DND-41 (cell line): ENCODE measurements around the gene HIVEP2.

Experiments used
- ATAC-seq: fragments of 200-7000 bp; cut with Tn5 transposase; 3 replicates; pipeline ENCODE4 v1.9.1; 2021; ENCODE audit warnings: low read depth; ENCODE audit not compliant: insufficient read depth
- DNase-seq: peaks from one replicate; pipeline ENCODE4 v3.0.0-alpha.2; 2020
- H2AFZ ChIP-seq: 2 replicates; pipeline ENCODE4 v1.6.0; 2012; ENCODE audit warnings: low read depth, low read length
- H3K27ac ChIP-seq: 2 replicates; pipeline ENCODE4 v1.5.1; 2012; ENCODE audit warnings: low read length, inconsistent platforms
- H3K27me3 ChIP-seq: fragments of 200-600 bp; sonication (generic); 2 replicates; pipeline ENCODE4 v1.6.0; 2012; ENCODE audit warnings: low read length, mild to moderate bottlenecking, inconsistent platforms; ENCODE audit not compliant: insufficient read depth, poor library complexity
- H3K36me3 ChIP-seq: 2 replicates; pipeline ENCODE4 v1.5.1; 2012; ENCODE audit warnings: low read length, inconsistent platforms; ENCODE audit not compliant: insufficient read depth
- H3K4me1 ChIP-seq: 2 replicates; pipeline ENCODE4 v1.5.1; 2012; ENCODE audit warnings: mild to moderate bottlenecking, low read length; ENCODE audit not compliant: insufficient read depth
- H3K4me2 ChIP-seq: 2 replicates; pipeline ENCODE4 v1.6.0; 2012; ENCODE audit warnings: mild to moderate bottlenecking, moderate library complexity, low read length, inconsistent platforms; ENCODE audit not compliant: insufficient read depth
- H3K4me3 ChIP-seq, 2 experiments: fragments of 200-600 bp in 1 of 2; shearing (Covaris generic) in 1 of 2; 2 replicates each; pipeline ENCODE4 v1.5.1; 2012 to 2016; ENCODE audit warnings: inconsistent platforms in 2 of 2, low read length in 2 of 2, mild to moderate bottlenecking in 2 of 2, low read depth in 1 of 2, moderate library complexity in 1 of 2
- H3K79me2 ChIP-seq: 2 replicates; pipeline ENCODE4 v1.6.0; 2012; ENCODE audit warnings: low read length, inconsistent platforms; ENCODE audit not compliant: insufficient read depth
- H3K9ac ChIP-seq: 2 replicates; pipeline ENCODE4 v1.6.0; 2012; ENCODE audit warnings: low read depth, mild to moderate bottlenecking, inconsistent platforms, low read length, moderate library complexity
- H3K9me3 ChIP-seq: 2 replicates; pipeline ENCODE4 v1.5.1; 2012; ENCODE audit warnings: low read length, moderate library complexity, mild to moderate bottlenecking, inconsistent platforms; ENCODE audit not compliant: insufficient read depth, severe bottlenecking
- H4K20me1 ChIP-seq: 2 replicates; pipeline ENCODE4 v1.6.0; 2012; ENCODE audit warnings: low read length; ENCODE audit not compliant: insufficient read depth
- EZH2 ChIP-seq: IDR thresholded peaks from 3 replicates; pipeline ENCODE4 v1.6.1; 2012; ENCODE audit warnings: borderline replicate concordance, low read depth, mild to moderate bottlenecking, moderate library complexity, low read length, inconsistent platforms; ENCODE audit not compliant: severe bottlenecking
- TF ChIP-seq, protein P1 (sequence below): IDR thresholded peaks from 2 replicates; pipeline ENCODE4 v1.5.1; 2012; ENCODE audit warnings: borderline replicate concordance, low read length, moderate library complexity, mild to moderate bottlenecking; ENCODE audit not compliant: poor library complexity, severe bottlenecking; ENCODE audit errors: extremely low read depth

Gene HIVEP2

GRCh38 chr6:142735204-142735603 lies 209.8 kb downstream of the HIVEP2 start:
- DNase-seq (no peak), ATAC-seq (no peak)
- H3K9ac ChIP-seq, result no peak overlapping the region

DNA sequence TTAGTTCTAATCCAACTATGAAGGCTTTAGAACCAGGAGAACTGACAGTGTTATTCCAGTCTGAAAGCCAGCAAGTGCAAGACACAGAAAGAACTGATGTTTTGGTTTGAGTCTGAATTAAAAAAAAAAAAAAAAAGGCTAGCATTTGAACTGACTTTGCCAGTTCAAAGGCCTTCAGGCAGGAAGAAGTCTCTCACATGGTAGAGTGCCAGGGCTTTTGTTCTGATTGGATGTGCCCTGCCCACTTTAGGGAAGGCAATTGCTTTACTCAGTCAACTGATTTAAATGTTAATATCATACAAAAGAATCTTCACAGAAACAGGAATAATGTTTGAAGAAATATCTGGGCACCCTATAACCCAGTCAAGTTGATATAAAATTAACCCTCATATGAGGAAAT lies 212.2 kb downstream of the HIVEP2 start:
- Histone ChIP-seq H3K27ac (no peak overlapping the region), H3K9me3 (no peaks in the 10 kb centered on the region), H2AFZ (no peak overlapping the region), H3K27me3 (no peaks in the 10 kb centered on the region), H3K4me3 (no peak overlapping the region), H4K20me1 (no peaks in the 10 kb centered on the region), H3K79me2 (no peaks in the 10 kb centered on the region), H3K36me3 (no peaks in the 10 kb centered on the region), H3K4me1 (no peaks in the 10 kb centered on the region), H3K4me2 (no peak overlapping the region), H3K9ac (no peak overlapping the region)
- ATAC-seq (peak; percentile 50; the same call in 1 of the 3 replicates), DNase-seq (peak; percentile 10)
- TF ChIP-seq, protein P1, sequence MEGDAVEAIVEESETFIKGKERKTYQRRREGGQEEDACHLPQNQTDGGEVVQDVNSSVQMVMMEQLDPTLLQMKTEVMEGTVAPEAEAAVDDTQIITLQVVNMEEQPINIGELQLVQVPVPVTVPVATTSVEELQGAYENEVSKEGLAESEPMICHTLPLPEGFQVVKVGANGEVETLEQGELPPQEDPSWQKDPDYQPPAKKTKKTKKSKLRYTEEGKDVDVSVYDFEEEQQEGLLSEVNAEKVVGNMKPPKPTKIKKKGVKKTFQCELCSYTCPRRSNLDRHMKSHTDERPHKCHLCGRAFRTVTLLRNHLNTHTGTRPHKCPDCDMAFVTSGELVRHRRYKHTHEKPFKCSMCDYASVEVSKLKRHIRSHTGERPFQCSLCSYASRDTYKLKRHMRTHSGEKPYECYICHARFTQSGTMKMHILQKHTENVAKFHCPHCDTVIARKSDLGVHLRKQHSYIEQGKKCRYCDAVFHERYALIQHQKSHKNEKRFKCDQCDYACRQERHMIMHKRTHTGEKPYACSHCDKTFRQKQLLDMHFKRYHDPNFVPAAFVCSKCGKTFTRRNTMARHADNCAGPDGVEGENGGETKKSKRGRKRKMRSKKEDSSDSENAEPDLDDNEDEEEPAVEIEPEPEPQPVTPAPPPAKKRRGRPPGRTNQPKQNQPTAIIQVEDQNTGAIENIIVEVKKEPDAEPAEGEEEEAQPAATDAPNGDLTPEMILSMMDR, result no peak
- no peak for TF ChIP-seq EZH2

More at GRCh38 chr6:142735204-142735603, 209.8 kb downstream of the HIVEP2 start:
- no peaks in the 10 kb centered on the region for H3K36me3 ChIP-seq
- H3K27ac ChIP-seq, result no peak overlapping the region
- TF ChIP-seq EZH2, result no peak
- TF ChIP-seq, protein P1, result no peak
- no peaks in the 10 kb centered on the region for H3K4me1 ChIP-seq
- H3K9me3 ChIP-seq, result no peaks in the 10 kb centered on the region
- H3K4me2 ChIP-seq, result no peak overlapping the region
- H3K79me2 ChIP-seq, result no peaks in the 10 kb centered on the region
- H3K27me3 ChIP-seq, result no peaks in the 10 kb centered on the region
- H3K4me3 ChIP-seq, result no peak overlapping the region
- H4K20me1 ChIP-seq, result no peaks in the 10 kb centered on the region
- H2AFZ ChIP-seq, result no peak overlapping the region

- Histone ChIP-seq H3K4me1 (no peaks in the 10 kb centered on the region), H3K4me2 (no peak overlapping the region), H4K20me1 (no peaks in the 10 kb centered on the region), H3K9me3 (no peaks in the 10 kb centered on the region), H3K4me3 (no peak overlapping the region), H3K27me3 (no peaks in the 10 kb centered on the region), H2AFZ (no peak overlapping the region), H3K36me3 (no peaks in the 10 kb centered on the region), H3K9ac (no peak overlapping the region), H3K79me2 (no peaks in the 10 kb centered on the region), H3K27ac (no peak overlapping the region)
- no peak for ATAC-seq
- TF ChIP-seq, protein P1, result no peak
- DNase-seq, result no peak
These were observed 213.4 kb downstream of the HIVEP2 start for GRCh38 chr6:142731611-142732010.

DNA sequence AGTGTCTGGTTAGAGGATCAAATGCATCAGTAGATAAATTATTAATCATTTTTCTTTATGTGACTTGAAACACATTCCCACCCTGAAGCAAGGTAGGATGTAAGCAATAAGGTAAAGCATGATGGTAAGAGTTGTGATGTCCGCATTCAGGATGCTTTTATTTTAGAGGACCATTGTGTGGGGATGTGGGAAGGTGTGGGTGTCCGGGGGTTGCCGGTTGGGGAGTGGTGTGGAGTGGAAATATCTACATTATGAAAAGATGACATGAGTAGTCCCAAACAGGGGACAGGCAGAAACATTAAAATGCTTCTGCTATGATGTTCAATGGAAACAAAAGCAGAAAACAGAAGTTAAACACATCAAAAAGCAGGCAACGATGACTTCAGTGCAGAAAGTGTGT lies 215.4 kb downstream of the HIVEP2 start:
- no peaks in the 10 kb centered on the region for H3K9me3 ChIP-seq
- no peak overlapping the region for H3K9ac ChIP-seq
- DNase-seq, result no peak
- H3K79me2 ChIP-seq, result no peaks in the 10 kb centered on the region
- no peak overlapping the region for H2AFZ ChIP-seq
- no peak for ATAC-seq
- H4K20me1 ChIP-seq, result no peaks in the 10 kb centered on the region
- H3K4me2 ChIP-seq, result no peak overlapping the region
- H3K4me1 ChIP-seq, result no peaks in the 10 kb centered on the region
- H3K4me3 ChIP-seq, result no peak overlapping the region
- no peaks in the 10 kb centered on the region for H3K27me3 ChIP-seq
- no peaks in the 10 kb centered on the region for H3K36me3 ChIP-seq
- TF ChIP-seq, protein P1, result no peak
- TF ChIP-seq EZH2, result no peak
- no peak overlapping the region for H3K27ac ChIP-seq
